Type B pancreatic cell (in vitro differentiated cells): ENCODE results near the gene MAVS. TPM values are rescaled to one million over a fixed set of nuclear protein-coding genes. Genes with fewer than 3 reads are reported as not detected.

Experiments used
- DNase-seq: peaks from one replicate; pipeline ENCODE4 v3.0.0; 2021; ENCODE audit warnings: mixed read lengths; ENCODE audit not compliant: unreplicated experiment; ENCODE audit errors: extremely low spot score
- H3K27ac Mint-ChIP-seq: 2 replicates; pipeline ENCODE4 v1.8.0; 2021; ENCODE audit warnings: mild to moderate bottlenecking, mixed read lengths
- H3K27me3 Mint-ChIP-seq: 2 replicates; pipeline ENCODE4 v1.8.0; 2021; ENCODE audit warnings: mixed read lengths
- H3K36me3 Mint-ChIP-seq: 2 replicates; pipeline ENCODE4 v1.8.0; 2021; ENCODE audit warnings: mixed read lengths
- H3K4me1 Mint-ChIP-seq: one replicate; pipeline ENCODE4 v1.8.0; 2021; ENCODE audit warnings: mixed read lengths; ENCODE audit not compliant: unreplicated experiment
- H3K4me3 Mint-ChIP-seq: 2 replicates; pipeline ENCODE4 v1.8.0; 2021; ENCODE audit warnings: mild to moderate bottlenecking, mixed read lengths
- H3K9me3 Mint-ChIP-seq: 2 replicates; pipeline ENCODE4 v1.8.0; 2021; ENCODE audit warnings: mixed read lengths
- CTCF ChIP-seq: fragments of 200-600 bp; sonication (generic); conservative IDR thresholded peaks from 2 replicates; pipeline ENCODE4 v1.5.0; 2021; ENCODE audit warnings: antibody characterized with exemption, mild to moderate bottlenecking
- total RNA-seq: library from RNA; stranded (reverse); gene quantifications from 2 replicates; pipeline ENCODE4 v1.2.1, GENCODE V29; 2021; ENCODE audit warnings: low replicate concordance

MAVS gene
- total RNA-seq, 1 donor from 2014 or later: 44.5 TPM

GRCh38 chr20:3861191-3861590, 14.6 kb downstream of the MAVS start:
- Mint-ChIP-seq H3K9me3 (no peaks in the 10 kb centered on the region), H3K36me3 (peaks cover 28% of the 10 kb centered on the region), H3K27me3 (no peaks in the 10 kb centered on the region), H3K4me3 (no peak overlapping the region), H3K27ac (no peak overlapping the region), H3K4me1 (no peaks in the 10 kb centered on the region)
- no peak for TF ChIP-seq CTCF
- no peak for DNase-seq

GRCh38 chr20:3862333-3862732, 15.7 kb downstream of the MAVS start:
- TF ChIP-seq CTCF: no peak
- no peak overlapping the region for H3K4me3 Mint-ChIP-seq
- H3K36me3 Mint-ChIP-seq: peaks cover 24% of the 10 kb centered on the region
- H3K27me3 Mint-ChIP-seq: no peaks in the 10 kb centered on the region
- no peaks in the 10 kb centered on the region for H3K9me3 Mint-ChIP-seq
- no peaks in the 10 kb centered on the region for H3K4me1 Mint-ChIP-seq
- no peak overlapping the region for H3K27ac Mint-ChIP-seq
- DNase-seq: no peak

GRCh38 chr20:3863317-3863716, 16.7 kb downstream of the MAVS start:
- TF ChIP-seq CTCF: no peak
- Mint-ChIP-seq H3K9me3 (no peaks in the 10 kb centered on the region), H3K4me1 (no peaks in the 10 kb centered on the region)

GRCh38 chr20:3864518-3864917, 17.9 kb downstream of the MAVS start:
- no peak for DNase-seq
- Mint-ChIP-seq H3K27me3 (no peaks in the 10 kb centered on the region), H3K9me3 (no peaks in the 10 kb centered on the region), H3K4me3 (no peak overlapping the region), H3K27ac (no peak overlapping the region), H3K4me1 (no peaks in the 10 kb centered on the region), H3K36me3 (peaks cover 24% of the 10 kb centered on the region)
- no peak for TF ChIP-seq CTCF

More at GRCh38 chr20:3863317-3863716, 16.7 kb downstream of the MAVS start:
- no peaks in the 10 kb centered on the region for H3K27me3 Mint-ChIP-seq
- no peak overlapping the region for H3K4me3 Mint-ChIP-seq
- no peak overlapping the region for H3K27ac Mint-ChIP-seq
- no peak for DNase-seq
- H3K36me3 Mint-ChIP-seq: peaks cover 24% of the 10 kb centered on the region

GRCh38 chr20:3865152-3865886, 18.7 kb downstream of the MAVS start:
- peaks cover 24% of the 10 kb centered on the region for H3K36me3 Mint-ChIP-seq
- TF ChIP-seq CTCF: no peak
- DNase-seq: no peak
- H3K4me3 Mint-ChIP-seq: no peak overlapping the region
- no peaks in the 10 kb centered on the region for H3K4me1 Mint-ChIP-seq
- no peaks in the 10 kb centered on the region for H3K9me3 Mint-ChIP-seq
- H3K27me3 Mint-ChIP-seq: no peaks in the 10 kb centered on the region
- H3K27ac Mint-ChIP-seq: no peak overlapping the region
